ENCODE data around the gene TNS3.

The TNS3 gene

DNA sequence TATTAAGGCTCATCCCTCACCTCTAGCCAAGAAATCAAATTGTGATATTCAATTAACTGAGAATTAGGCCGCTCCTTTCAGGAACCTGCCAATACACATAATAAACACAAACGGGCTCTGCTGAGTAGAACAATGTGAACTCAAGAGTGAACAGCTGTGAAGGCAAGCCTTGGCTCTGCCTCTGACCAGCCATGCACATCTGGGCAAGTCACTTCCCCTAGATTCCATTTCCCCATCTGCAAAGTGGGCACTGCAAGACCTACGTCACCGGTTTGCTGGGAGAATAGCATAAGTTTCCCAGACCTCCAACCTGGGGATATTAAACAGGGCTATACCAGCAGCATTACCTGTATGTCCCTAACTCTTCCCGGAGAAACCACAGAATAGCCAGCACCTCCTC lies 355.2 kb downstream of the TNS3 start:
- DNase-seq (ENCODE audit: low read depth, low spot score): no peak

DNA sequence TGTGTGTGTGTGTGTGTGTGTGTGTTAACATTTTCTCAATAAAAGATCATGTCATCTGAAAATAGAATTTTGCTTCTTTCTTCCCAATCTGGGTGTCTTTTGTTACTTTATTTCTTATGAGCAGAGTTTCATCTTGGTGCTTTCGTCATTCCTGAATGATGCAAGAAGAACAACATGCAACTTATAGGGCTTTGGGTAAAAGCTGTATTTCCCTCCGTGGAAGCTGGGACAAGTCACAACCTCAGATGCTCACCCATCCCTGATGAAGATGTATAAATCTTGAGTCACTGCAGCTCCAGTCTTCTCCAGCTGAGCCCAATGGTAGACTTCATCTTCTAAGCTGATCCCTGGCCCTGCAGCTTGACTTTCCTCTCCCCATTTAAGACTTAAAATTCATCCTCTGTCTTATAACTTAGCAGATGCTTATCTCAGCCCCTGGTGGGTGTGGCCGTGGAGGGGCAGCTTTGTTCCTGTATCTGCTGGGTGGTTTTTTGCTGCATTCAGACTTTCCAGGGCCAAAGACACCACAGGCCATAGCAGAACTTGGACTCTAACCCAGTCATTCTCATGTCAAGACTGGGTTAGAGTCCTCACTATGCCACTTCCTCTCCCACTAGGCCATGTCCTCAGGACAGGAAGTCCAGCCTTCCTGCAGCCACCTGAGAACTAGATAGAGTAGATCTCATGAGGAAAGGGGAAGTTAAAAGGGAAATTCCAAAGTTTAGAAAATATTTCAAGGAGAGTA lies 356.4 kb downstream of the TNS3 start:
- DNase-seq (ENCODE audit: low read depth, low spot score): no peak

Measured in activated naive CD8-positive, alpha-beta T cell treated with anti-CD3 and anti-CD28 coated beads, Interleukin-2, amount 50 U/mL, for 16 hours (primary cell).